GM12892 (cell line): ENCODE measurements around the gene TRIM27.

Experiments
- DNase-seq: peaks from one replicate; pipeline ENCODE4 v3.0.0; 2011; ENCODE audit not compliant: insufficient read length
- FAIRE-seq: peaks from 2 replicates; lab custom pipeline; 2011; peaks lifted over from hg19 to GRCh38; lab: Jason Lieb, UNC
- POLR2A ChIP-seq: IDR thresholded peaks from 2 replicates; pipeline ENCODE4 v1.6.1; 2011; ENCODE audit warnings: low read depth, low read length, control low read depth
- POLR2AphosphoS5 ChIP-seq: IDR thresholded peaks from 2 replicates; pipeline ENCODE4 v1.6.1; 2011; ENCODE audit warnings: low read depth, low read length, control low read depth
- TAF1 ChIP-seq: IDR thresholded peaks from 2 replicates; pipeline ENCODE4 v1.6.1; 2011; ENCODE audit warnings: low read depth, mild to moderate bottlenecking, control low read depth, low read length, borderline replicate concordance

The TRIM27 gene

DNA sequence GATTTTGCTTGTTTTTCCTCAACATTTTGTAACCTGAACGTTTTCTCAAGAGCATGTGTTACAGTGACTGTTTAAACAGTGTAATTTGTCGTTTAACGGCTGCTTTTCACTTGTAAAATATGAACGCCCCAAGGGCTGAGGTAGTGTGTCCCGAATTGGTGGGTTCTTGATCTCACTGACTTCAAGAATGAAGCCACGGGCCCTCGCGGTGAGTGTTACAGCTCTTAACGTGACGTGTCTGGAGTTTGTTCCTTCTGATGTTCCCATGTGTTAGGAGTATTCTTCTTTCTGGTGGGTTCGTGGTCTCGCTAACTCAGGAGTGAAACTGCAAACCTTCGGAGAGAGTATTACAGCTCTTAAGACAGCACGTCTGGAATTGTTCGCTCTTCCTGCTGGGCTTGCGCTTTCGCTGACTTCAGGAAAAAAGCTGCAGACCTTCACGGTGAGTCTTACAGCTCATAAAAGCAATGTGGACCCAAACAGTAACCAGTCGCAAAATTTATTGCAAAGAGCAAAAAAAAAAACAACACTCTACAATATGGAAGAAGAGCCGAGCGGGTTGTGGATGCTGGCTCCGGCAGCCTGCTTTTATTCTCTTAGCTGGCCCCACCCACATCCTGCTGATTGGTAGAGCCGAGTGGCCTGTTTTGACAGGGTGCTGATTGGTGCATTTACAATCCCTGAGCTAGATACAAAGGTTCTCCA, 25.1 kb upstream of the TRIM27 start:
- DNase-seq, result no peak
- TF ChIP-seq POLR2AphosphoS5 (no peak), POLR2A (no peak)
- FAIRE-seq, result no peak

- TF ChIP-seq POLR2AphosphoS5 (no peak), TAF1 (no peak), POLR2A (no peak)
- no peak for FAIRE-seq
- DNase-seq, result no peak
Measured at GRCh38 chr6:28947831-28948270, 24.1 kb upstream of the TRIM27 start.

DNA sequence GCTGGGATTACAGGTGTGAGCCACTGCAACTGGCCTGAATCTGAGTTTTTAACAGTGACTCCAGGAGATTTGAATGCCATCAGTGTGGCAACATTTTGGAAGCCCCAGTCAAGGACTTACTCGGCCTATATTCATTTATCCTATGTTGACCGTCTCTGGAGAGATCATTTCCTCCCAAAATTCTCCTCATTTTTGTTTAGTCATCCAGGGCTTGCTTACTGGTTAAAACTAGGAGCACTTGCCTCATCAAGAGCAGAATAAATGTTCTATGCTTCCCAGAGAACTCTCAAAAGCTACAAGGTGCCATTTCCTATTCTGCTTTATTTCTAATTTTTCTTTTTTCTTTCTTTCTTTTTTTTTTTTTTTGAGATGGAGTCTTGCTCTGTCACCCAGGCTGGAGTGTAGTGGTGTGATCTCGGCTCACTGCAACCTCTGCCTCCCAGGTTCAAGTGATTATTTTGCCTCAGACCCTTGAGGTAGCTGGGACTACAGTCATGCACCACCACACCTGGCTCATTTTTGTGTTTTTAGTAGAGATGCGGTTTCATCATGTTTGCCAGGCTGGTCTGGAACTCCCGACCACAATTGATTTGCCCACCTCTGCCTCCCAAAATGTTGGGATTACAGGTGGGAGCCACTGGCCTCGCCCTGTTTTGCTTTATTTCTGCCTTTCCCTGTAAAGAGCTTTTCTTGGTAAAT, 23.4 kb upstream of the TRIM27 start:
- DNase-seq, result no peak
- TF ChIP-seq TAF1 (no peak), POLR2AphosphoS5 (no peak), POLR2A (no peak)
- no peak for FAIRE-seq

GRCh38 chr6:28945349-28945748, 21.6 kb upstream of the TRIM27 start:
- TF ChIP-seq POLR2A (no peak), TAF1 (no peak), POLR2AphosphoS5 (no peak)
- DNase-seq (no peak), FAIRE-seq (no peak)

GRCh38 chr6:28944412-28944865, 20.7 kb upstream of the TRIM27 start:
- TF ChIP-seq POLR2A, result no peak
- TF ChIP-seq POLR2AphosphoS5, result no peak
- TF ChIP-seq TAF1, result no peak
- FAIRE-seq (peak; percentile 81), DNase-seq (no peak)

- FAIRE-seq (no peak), DNase-seq (no peak)
- no peak for TF ChIP-seq POLR2AphosphoS5
- no peak for TF ChIP-seq TAF1
- TF ChIP-seq POLR2A, result no peak
Measured at GRCh38 chr6:28943557-28944411, 20.0 kb upstream of the TRIM27 start.

GRCh38 chr6:28943223-28943556, 19.4 kb upstream of the TRIM27 start:
- TF ChIP-seq TAF1 (no peak), POLR2AphosphoS5 (no peak), POLR2A (no peak)
- no peak for FAIRE-seq
- DNase-seq, result no peak

DNA sequence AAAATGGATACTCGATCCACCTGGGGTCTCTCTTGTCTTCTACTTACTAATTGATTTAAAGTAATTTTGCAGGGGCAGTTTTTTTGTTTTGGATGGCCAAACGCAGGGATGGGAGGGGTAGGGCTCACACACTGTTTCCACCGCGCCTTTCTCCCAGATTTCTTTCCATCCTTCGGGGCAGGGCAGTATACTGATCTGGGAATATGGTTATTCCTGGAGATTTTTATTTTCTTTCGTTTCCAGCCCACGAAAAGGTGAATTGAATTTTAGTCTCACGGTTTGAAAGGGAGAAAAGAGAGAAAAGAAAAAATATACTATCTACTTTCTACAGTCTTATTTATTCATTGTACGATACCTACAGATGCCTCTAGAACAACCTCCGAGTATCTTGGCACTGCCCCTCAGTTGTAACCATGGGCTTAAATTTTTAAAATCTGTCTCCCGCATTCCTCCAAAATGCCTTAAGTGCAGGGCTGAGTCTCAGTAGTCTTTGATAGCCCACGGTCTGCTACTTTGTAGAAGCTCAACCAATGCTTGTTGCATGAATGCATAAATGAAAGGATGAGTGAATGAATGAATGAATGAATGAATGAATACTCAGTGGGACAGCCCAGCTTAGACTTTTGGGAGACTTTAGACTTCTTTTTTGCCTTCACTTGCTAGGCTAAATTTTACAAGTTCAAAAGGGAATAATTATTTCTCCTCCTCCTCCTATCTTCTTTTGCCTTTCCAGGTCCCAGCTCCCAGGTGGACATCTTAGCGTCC, 18.1 kb upstream of the TRIM27 start:
- TF ChIP-seq TAF1, result no peak
- TF ChIP-seq POLR2A, result no peak
- no peak for TF ChIP-seq POLR2AphosphoS5
- no peak for FAIRE-seq

GRCh38 chr6:28940858-28941683, 17.3 kb upstream of the TRIM27 start:
- DNase-seq (no peak), FAIRE-seq (peak; percentile 67)
- TF ChIP-seq POLR2A (no peak), POLR2AphosphoS5 (no peak), TAF1 (no peak)

More for the DNA sequence above, 18.1 kb upstream of the TRIM27 start:
- no peak for DNase-seq

- TF ChIP-seq POLR2A (no peak), POLR2AphosphoS5 (no peak), TAF1 (no peak)
- FAIRE-seq (peak; percentile 63), DNase-seq (no peak)
Measured at GRCh38 chr6:28940294-28940857, 16.6 kb upstream of the TRIM27 start.
